ENCODE data around the gene ITCH. TPM values are rescaled to one million over a fixed set of nuclear protein-coding genes. Genes with fewer than 3 reads are reported as not detected.
"Not testable (repeated sequence)": the region's sequence is repeated elsewhere in the genome, so short reads cannot be mapped to it uniquely, and the experiment has no call there.

ITCH gene
- total and polyA plus RNA-seq, 7 experiments from 2014 or later = 14.6 to 70.4 (median 58.9) TPM

GRCh38 chr20:34350095-34350494 is 13.0 kb upstream of the ITCH start:
- no peak overlapping the region for H3K27ac ChIP-seq (ENCODE audit: low read depth, low read length)
- ChIA-PET POLR2A (interaction anchor here (0.7 kb wide), 1 partner anchor 56 kb away, joined by 4 read pairs; no protein-coding TSS in a partner anchor), CTCF (no interaction called here)
- Mint-ChIP-seq H3K27ac (no peak overlapping the region), H3K27me3 (no peaks in the 10 kb centered on the region), H3K36me3 (no peaks in the 10 kb centered on the region), H3K9me3 (no peaks in the 10 kb centered on the region), H3K4me1 (peaks cover 0 to 7% (median 0%) of the 10 kb centered on the region in 7 donors), H3K4me3 (no peak overlapping the region)
- H3K4me3 ChIP-seq (ENCODE audit: low read length) = no peak overlapping the region
- intact Hi-C loops (cut with micrococcal nuclease) = no loop called here
- DNase-seq (no peak), ATAC-seq (peak; percentile 59)
- no peaks in the 10 kb centered on the region for H3K4me1 ChIP-seq (ENCODE audit: control insufficient read depth in 2 of 2, insufficient read depth in 2 of 2, low read length in 2 of 2)
- no peaks in the 10 kb centered on the region for H3K27me3 ChIP-seq (ENCODE audit: control insufficient read depth in 2 of 2, insufficient read depth in 2 of 2, low read length in 2 of 2)
- H3K9me3 ChIP-seq (ENCODE audit: control insufficient read depth in 2 of 3, low read length in 3 of 3) = no peaks in the 10 kb centered on the region
- H3K36me3 ChIP-seq (ENCODE audit: control insufficient read depth in 2 of 3, insufficient read depth in 3 of 3, low read length in 3 of 3) = no peaks in the 10 kb centered on the region

GRCh38 chr20:34353467-34353866 is 9.6 kb upstream of the ITCH start:
- POLR2A ChIA-PET = interaction anchor here (0.7 to 0.8 kb wide), 2 partner anchors 334 to 565 kb away, joined by 3 read pairs; no protein-coding TSS in a partner anchor
- H3K4me1 ChIP-seq (ENCODE audit: control insufficient read depth in 2 of 2, insufficient read depth in 2 of 2, low read length in 2 of 2); H3K27ac ChIP-seq (ENCODE audit: low read depth, low read length); CTCF ChIA-PET; H3K27ac Mint-ChIP-seq; DNase-seq; H3K4me3 Mint-ChIP-seq; H3K9me3 ChIP-seq (ENCODE audit: control insufficient read depth in 2 of 3, low read length in 3 of 3); H3K9me3 Mint-ChIP-seq; H3K27me3 Mint-ChIP-seq; ATAC-seq; H3K4me3 ChIP-seq (ENCODE audit: low read length); intact Hi-C loops (cut with micrococcal nuclease); H3K27me3 ChIP-seq (ENCODE audit: control insufficient read depth in 2 of 2, insufficient read depth in 2 of 2, low read length in 2 of 2); H3K36me3 ChIP-seq (ENCODE audit: control insufficient read depth in 2 of 3, insufficient read depth in 3 of 3, low read length in 3 of 3); H3K36me3 Mint-ChIP-seq: not testable (repeated sequence)
- H3K4me1 Mint-ChIP-seq = peaks cover 0 to 10% (median 0%) of the 10 kb centered on the region in 7 donors

GRCh38 chr20:34355427-34355826 is 7.6 kb upstream of the ITCH start:
- Histone ChIP-seq H3K27ac (ENCODE audit: low read depth, low read length) (no peak overlapping the region), H3K4me1 (ENCODE audit: control insufficient read depth in 2 of 2, insufficient read depth in 2 of 2, low read length in 2 of 2) (no peaks in the 10 kb centered on the region), H3K4me3 (ENCODE audit: low read length) (no peak overlapping the region), H3K27me3 (ENCODE audit: control insufficient read depth in 2 of 2, insufficient read depth in 2 of 2, low read length in 2 of 2) (no peaks in the 10 kb centered on the region), H3K36me3 (ENCODE audit: control insufficient read depth in 2 of 3, insufficient read depth in 3 of 3, low read length in 3 of 3) (no peaks in the 10 kb centered on the region), H3K9me3 (ENCODE audit: control insufficient read depth in 2 of 3, low read length in 3 of 3) (no peaks in the 10 kb centered on the region)
- no peak overlapping the region for H3K4me3 Mint-ChIP-seq
- POLR2A ChIA-PET = no interaction called here
- intact Hi-C loops (cut with micrococcal nuclease) = no loop called here
- ATAC-seq (no peak), DNase-seq (no peak)
- H3K27me3 Mint-ChIP-seq = no peaks in the 10 kb centered on the region
- no peaks in the 10 kb centered on the region for H3K36me3 Mint-ChIP-seq
- H3K9me3 Mint-ChIP-seq = no peaks in the 10 kb centered on the region
- peaks cover 0 to 6% (median 0%) of the 10 kb centered on the region in 7 donors for H3K4me1 Mint-ChIP-seq
- no peak overlapping the region for H3K27ac Mint-ChIP-seq
- CTCF ChIA-PET = interaction anchor here (0.6 kb wide), 1 partner anchor 18 kb away, joined by 3 read pairs; no protein-coding TSS in a partner anchor

- H3K36me3 ChIP-seq (ENCODE audit: control insufficient read depth in 2 of 3, insufficient read depth in 3 of 3, low read length in 3 of 3); H3K4me3 Mint-ChIP-seq; H3K36me3 Mint-ChIP-seq; H3K4me3 ChIP-seq (ENCODE audit: low read length); H3K27ac ChIP-seq (ENCODE audit: low read depth, low read length); H3K27me3 ChIP-seq (ENCODE audit: control insufficient read depth in 2 of 2, insufficient read depth in 2 of 2, low read length in 2 of 2); H3K27me3 Mint-ChIP-seq; POLR2A ChIA-PET; DNase-seq; H3K9me3 ChIP-seq (ENCODE audit: control insufficient read depth in 2 of 3, low read length in 3 of 3); ATAC-seq; CTCF ChIA-PET; H3K9me3 Mint-ChIP-seq; H3K27ac Mint-ChIP-seq: not testable (repeated sequence)
- intact Hi-C loops (cut with micrococcal nuclease) = loop anchor here (5.0 kb wide), 5 partner anchors 348 to 918 kb away; partner anchors contain the start of genes CHMP4B (in 1 of the 2), MMP24OS (in 1 of the 2) and RALY (in 1 of the 2)
- H3K4me1 ChIP-seq (ENCODE audit: control insufficient read depth in 2 of 2, insufficient read depth in 2 of 2, low read length in 2 of 2) = peaks cover 8 to 11% of the 10 kb centered on the region in 2 donors
- peaks cover 5 to 19% (median 18%) of the 10 kb centered on the region in 7 donors for H3K4me1 Mint-ChIP-seq
Measured at GRCh38 chr20:34359729-34360128, 3.3 kb upstream of the ITCH start.

GRCh38 chr20:34362502-34363061 is 491 bp upstream of the ITCH start:
- POLR2A ChIA-PET = interaction anchor here (0.6 to 2.5 kb wide), 7 partner anchors 9 to 922 kb away, joined by 3 to 8 read pairs (median 3); partner anchors contain the start of genes DYNLRB1 and EIF2S2
- peak; percentile 5 for ATAC-seq
- peaks cover 23 to 45% (median 41%) of the 10 kb centered on the region in 7 donors for H3K4me1 Mint-ChIP-seq

GRCh38 chr20:34363465-34364222 is 571 bp downstream of the ITCH start:
- peak overlapping the region; percentile 91 to 100 (median 98) for H3K27ac Mint-ChIP-seq
- peaks cover 30 to 53% (median 48%) of the 10 kb centered on the region in 7 donors for H3K4me1 Mint-ChIP-seq
- Histone ChIP-seq H3K4me1 (ENCODE audit: control insufficient read depth in 2 of 2, insufficient read depth in 2 of 2, low read length in 2 of 2) (peaks cover 25 to 44% of the 10 kb centered on the region in 2 donors), H3K27ac (ENCODE audit: low read depth, low read length) (peak overlapping the region; percentile 98), H3K27me3 (ENCODE audit: control insufficient read depth in 2 of 2, insufficient read depth in 2 of 2, low read length in 2 of 2) (no peaks in the 10 kb centered on the region), H3K36me3 (ENCODE audit: control insufficient read depth in 2 of 3, insufficient read depth in 3 of 3, low read length in 3 of 3) (peaks cover 0 to 3% (median 0%) of the 10 kb centered on the region in 3 experiments), H3K9me3 (ENCODE audit: control insufficient read depth in 2 of 3, low read length in 3 of 3) (no peaks in the 10 kb centered on the region), H3K4me3 (ENCODE audit: low read length) (peak overlapping the region; percentile 93)
- peak; percentile 53 for ATAC-seq
- peaks cover 3 to 16% (median 4%) of the 10 kb centered on the region in 5 donors for H3K36me3 Mint-ChIP-seq
- ChIA-PET POLR2A (interaction anchor here (0.6 to 2.5 kb wide), 8 partner anchors 8 to 921 kb away, joined by 3 to 8 read pairs (median 4); partner anchors contain the start of genes DYNLRB1, EIF2S2 and TP53INP2), CTCF (interaction anchor here (0.6 to 2.1 kb wide), 5 partner anchors 51 to 1409 kb away, joined by 3 to 6 read pairs (median 4); no protein-coding TSS in a partner anchor)
- peak in 3 of 9 donors; percentile 2 to 14 (median 3) for DNase-seq
- H3K27me3 Mint-ChIP-seq = peaks cover 0 to 3% (median 0%) of the 10 kb centered on the region in 5 donors
- H3K9me3 Mint-ChIP-seq = no peaks in the 10 kb centered on the region
- intact Hi-C loops (cut with micrococcal nuclease) = loop anchor here (1.0 to 5.0 kb wide), 15 partner anchors 41 to 914 kb away; partner anchors contain the start of genes AHCY (in 2 of the 2), CHMP4B (in 2 of the 2), DYNLRB1 (in 1 of the 2) and MMP24OS (in 1 of the 2)
- peak overlapping the region; percentile 96 to 100 (median 98) for H3K4me3 Mint-ChIP-seq

More at GRCh38 chr20:34362502-34363061, 491 bp upstream of the ITCH start:
- CTCF ChIA-PET = interaction anchor here (0.6 to 2.1 kb wide), 6 partner anchors 50 to 1410 kb away, joined by 3 to 6 read pairs (median 4); no protein-coding TSS in a partner anchor
- H3K27me3 ChIP-seq (ENCODE audit: control insufficient read depth in 2 of 2, insufficient read depth in 2 of 2, low read length in 2 of 2) = no peaks in the 10 kb centered on the region
- peak overlapping the region; percentile 91 to 100 (median 98) for H3K27ac Mint-ChIP-seq
- H3K27ac ChIP-seq (ENCODE audit: low read depth, low read length) = peak overlapping the region; percentile 98
- peaks cover 3 to 13% (median 4%) of the 10 kb centered on the region in 5 donors for H3K36me3 Mint-ChIP-seq
- peak overlapping the region; percentile 93 for H3K4me3 ChIP-seq (ENCODE audit: low read length)
- H3K9me3 Mint-ChIP-seq = no peaks in the 10 kb centered on the region
- H3K4me3 Mint-ChIP-seq = peak overlapping the region; percentile 96 to 100 (median 98)
- peaks cover 0 to 3% (median 0%) of the 10 kb centered on the region in 3 experiments for H3K36me3 ChIP-seq (ENCODE audit: control insufficient read depth in 2 of 3, insufficient read depth in 3 of 3, low read length in 3 of 3)
- H3K27me3 Mint-ChIP-seq = peaks cover 0 to 3% (median 0%) of the 10 kb centered on the region in 5 donors
- intact Hi-C loops (cut with micrococcal nuclease) = loop anchor here (1.0 to 5.0 kb wide), 15 partner anchors 42 to 915 kb away; partner anchors contain the start of genes AHCY (in 2 of the 2), CHMP4B (in 2 of the 2), DYNLRB1 (in 1 of the 2) and MMP24OS (in 1 of the 2)
- no peaks in the 10 kb centered on the region for H3K9me3 ChIP-seq (ENCODE audit: control insufficient read depth in 2 of 3, low read length in 3 of 3)
- H3K4me1 ChIP-seq (ENCODE audit: control insufficient read depth in 2 of 2, insufficient read depth in 2 of 2, low read length in 2 of 2) = peaks cover 25 to 37% of the 10 kb centered on the region in 2 donors
- no peak for DNase-seq

Measured in naive thymus-derived CD4-positive, alpha-beta T cell (primary cell).